Measurements from ENCODE around the gene DIAPH2.

DIAPH2 gene

DNA sequence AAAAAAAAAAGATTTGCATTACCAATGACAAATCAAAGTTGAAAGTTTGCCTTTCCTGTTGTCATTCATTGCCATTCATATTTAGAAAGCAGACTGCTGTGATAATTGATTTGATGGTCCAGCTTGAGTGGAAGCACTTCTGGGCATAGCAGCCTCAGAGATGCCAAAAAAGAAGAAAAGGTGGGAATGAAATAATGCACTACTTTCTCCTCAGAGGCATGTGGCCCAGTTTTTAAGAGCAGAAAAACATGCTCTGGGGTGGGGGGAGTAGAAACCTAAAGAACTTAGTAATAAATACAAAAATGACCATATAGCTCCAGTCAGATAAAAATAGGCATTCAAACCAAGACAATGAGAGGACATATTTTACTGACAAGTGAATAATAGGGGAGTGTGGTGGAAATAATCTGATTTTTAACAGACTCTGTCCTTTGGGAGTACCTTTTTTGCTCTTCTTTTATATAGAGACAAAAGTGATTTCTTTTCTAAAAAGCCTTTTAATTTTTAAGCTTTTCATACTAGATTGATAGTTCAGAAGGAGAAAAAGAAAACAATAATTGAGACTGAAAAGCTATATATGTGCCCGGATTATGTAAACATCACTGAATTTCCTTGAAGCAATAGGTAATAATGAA lies 798.1 kb downstream of the DIAPH2 start:
- DNase-seq (no peak), ATAC-seq (no peak)

DNA sequence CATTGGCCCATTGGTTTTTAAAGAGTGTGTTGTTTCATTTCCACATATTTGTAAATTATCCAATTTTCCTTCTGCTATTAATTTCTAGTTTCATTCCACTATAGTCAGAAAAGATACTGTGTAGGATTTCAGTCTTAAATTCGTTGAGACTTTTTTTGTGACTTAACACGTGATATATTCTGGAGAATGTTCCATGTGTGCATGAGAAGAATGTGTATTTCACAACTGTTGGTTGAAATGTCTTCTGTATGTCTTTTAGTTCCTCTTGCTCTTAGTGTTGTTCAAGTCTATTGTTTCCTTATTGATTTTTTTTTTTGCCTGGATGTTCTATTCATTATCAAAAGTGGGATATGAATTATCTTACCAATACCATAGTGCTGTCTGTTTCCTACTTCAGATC lies 806.0 kb downstream of the DIAPH2 start:
- DNase-seq (no peak), ATAC-seq (no peak)

GRCh38 chrX:97494756-97495372 lies 810.2 kb downstream of the DIAPH2 start:
- DNase-seq (no peak), ATAC-seq (peak; percentile 81)

DNA sequence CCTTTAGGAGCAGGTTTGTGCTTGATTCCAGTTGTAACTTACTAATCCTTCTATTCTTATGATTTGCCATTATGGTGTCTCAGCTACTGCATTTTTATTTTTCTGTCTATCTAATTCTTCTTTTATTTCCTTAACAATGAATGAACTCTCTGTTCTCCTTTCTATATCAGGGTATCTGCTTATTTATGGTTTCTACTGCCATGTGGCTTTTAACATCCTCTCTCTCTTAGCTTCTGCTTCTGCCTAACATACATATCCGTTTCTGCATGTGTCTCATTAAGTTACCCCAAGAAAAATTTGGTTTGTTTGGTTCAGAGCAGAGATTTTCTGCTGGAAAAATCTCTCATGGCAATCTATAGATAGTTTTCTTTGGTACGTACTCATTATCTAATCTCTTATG lies 813.5 kb downstream of the DIAPH2 start:
- DNase-seq (no peak), ATAC-seq (no peak)

- ATAC-seq (no peak), DNase-seq (no peak)
Measured at GRCh38 chrX:97504431-97504830, 819.8 kb downstream of the DIAPH2 start.

- no peak for DNase-seq
- ATAC-seq, result no peak
Measured at GRCh38 chrX:97517763-97518162, 833.1 kb downstream of the DIAPH2 start.

DNA sequence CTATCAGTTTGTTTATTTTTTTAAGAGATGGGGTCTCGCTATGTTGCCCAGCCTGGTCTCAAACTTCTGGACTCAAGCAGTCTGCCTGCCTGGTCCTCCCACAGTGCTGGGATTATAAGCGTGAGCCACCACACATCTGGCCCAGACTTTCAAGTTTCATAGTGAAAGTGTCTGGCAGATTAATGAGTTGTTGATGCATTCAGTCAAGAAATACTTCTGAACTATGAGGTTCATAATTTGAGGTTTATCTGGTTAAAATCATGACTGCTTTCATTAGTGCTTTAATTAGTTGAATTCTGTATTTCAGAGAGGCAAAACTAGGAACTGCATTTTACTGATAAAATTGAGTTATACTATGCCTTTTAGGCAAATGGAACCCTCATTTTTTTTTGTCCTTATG lies 837.7 kb downstream of the DIAPH2 start:
- DNase-seq (no peak), ATAC-seq (no peak)

DNA sequence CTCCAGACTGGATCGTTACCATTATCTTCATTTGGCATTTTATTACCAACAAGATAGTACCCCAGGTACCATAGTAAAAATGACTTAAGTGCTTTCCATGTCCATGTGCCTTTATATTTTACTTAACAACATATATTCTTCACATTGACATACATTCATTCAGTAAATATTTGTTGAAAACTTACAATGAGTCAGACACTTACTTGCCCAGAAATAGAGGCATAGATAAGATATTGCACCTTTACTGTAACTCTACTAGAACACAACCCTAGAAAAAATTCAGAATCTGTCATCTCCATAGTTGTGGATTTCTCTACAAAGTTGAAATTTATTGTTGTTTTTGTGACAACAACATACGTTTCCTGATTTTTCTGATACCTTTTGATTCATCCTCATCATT lies 839.7 kb downstream of the DIAPH2 start:
- DNase-seq (no peak), ATAC-seq (no peak)

- ATAC-seq (no peak), DNase-seq (no peak)
Measured at GRCh38 chrX:97524997-97525396, 840.4 kb downstream of the DIAPH2 start.

GRCh38 chrX:97525981-97526380 lies 841.3 kb downstream of the DIAPH2 start:
- ATAC-seq (no peak), DNase-seq (no peak)

- ATAC-seq (no peak), DNase-seq (no peak)
Measured at GRCh38 chrX:97527725-97528124, 843.1 kb downstream of the DIAPH2 start.

- ATAC-seq (no peak), DNase-seq (no peak)
Measured at GRCh38 chrX:97529536-97530200, 845.0 kb downstream of the DIAPH2 start.

GRCh38 chrX:97531825-97532224 lies 847.2 kb downstream of the DIAPH2 start:
- DNase-seq (no peak), ATAC-seq (no peak)

DNA sequence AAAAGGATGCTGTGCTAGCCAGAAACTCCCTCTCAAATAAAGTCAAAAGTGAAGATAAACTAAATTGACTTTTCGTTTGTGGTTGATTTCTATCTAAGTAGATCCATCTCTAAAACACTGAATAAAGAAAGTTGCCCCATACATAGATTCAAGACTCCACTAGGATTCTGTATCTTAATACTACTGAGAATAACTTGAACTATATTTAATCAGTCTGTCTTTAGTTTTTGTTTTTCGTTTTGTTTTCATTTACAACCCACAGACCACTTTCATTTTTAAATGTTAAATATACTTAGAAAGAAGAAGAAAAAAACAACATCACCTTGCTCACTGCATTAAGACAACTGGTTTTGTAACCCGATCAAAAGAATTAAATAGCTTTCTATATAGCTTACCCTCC lies 854.1 kb downstream of the DIAPH2 start:
- ATAC-seq (no peak), DNase-seq (no peak)

DNA sequence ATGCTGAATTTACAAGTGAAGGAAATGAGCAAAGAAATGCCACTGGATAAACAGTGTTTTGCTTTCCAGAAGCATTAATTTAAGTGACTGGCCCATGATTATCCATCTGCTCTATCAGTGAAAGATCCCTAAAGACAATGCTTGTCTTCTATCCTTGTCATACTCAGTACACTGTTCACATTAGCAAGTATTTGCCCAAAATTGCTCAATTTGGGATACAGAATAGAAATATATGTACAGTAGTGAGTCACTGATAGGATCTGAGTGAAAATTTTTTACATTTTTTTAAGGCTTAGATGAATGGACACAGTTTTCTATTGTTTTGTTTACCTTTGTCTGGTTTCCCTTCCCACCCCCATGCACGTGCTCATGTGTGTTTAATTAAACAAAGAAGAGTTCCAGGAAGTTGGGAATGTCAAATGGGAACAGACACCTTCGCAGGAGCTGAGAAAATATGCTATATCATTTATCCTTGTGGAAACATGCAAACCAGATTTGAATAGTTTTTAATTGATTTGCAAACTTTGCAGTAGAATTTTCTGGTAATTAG lies 855.4 kb downstream of the DIAPH2 start:
- ATAC-seq (no peak), DNase-seq (no peak)

- ATAC-seq, result no peak
- DNase-seq, result no peak
Measured at GRCh38 chrX:97547877-97548578, 863.4 kb downstream of the DIAPH2 start.

DNA sequence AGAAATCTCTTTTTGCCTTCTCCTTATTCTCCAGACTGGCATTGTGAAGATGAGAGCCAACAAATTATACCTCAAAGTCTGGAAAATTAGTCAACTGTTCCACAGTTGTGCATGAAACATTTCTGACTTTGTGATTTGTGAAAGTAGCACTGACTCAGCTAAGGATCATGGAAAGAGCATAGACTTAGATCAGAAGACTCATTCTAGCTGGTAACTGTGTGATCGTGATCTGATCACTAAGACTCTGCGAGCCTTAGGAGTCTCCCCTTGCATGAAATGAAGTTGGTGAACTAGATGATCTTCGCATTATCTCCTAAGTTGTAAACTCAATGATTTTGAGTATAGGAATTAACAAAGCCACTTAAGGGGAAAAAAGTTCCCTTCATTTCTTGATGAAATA lies 867.2 kb downstream of the DIAPH2 start:
- no peak for DNase-seq
- peak; percentile 93 for ATAC-seq

- no peak for DNase-seq
- no peak for ATAC-seq
Measured at GRCh38 chrX:97553833-97554232, 869.2 kb downstream of the DIAPH2 start.

DNA sequence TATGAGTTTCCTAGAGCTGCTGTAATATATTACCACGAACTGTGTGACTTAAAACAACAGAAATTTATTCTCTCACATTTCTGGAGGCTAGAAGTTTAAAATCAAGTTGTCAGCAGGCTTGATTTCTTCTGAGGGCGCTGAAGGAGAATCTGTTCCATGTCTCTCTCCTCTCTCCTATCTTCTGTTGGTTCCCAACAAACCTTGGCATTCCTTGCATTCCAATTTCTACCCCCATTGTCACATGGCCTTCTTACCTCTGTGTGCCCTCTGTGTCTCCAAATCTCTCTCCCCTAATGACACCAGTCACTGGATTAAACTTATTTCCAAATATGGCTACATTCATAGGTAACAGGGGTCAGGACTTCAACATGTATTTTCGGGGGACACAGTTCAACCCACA lies 871.7 kb downstream of the DIAPH2 start:
- no peak for DNase-seq
- ATAC-seq, result no peak

DNA sequence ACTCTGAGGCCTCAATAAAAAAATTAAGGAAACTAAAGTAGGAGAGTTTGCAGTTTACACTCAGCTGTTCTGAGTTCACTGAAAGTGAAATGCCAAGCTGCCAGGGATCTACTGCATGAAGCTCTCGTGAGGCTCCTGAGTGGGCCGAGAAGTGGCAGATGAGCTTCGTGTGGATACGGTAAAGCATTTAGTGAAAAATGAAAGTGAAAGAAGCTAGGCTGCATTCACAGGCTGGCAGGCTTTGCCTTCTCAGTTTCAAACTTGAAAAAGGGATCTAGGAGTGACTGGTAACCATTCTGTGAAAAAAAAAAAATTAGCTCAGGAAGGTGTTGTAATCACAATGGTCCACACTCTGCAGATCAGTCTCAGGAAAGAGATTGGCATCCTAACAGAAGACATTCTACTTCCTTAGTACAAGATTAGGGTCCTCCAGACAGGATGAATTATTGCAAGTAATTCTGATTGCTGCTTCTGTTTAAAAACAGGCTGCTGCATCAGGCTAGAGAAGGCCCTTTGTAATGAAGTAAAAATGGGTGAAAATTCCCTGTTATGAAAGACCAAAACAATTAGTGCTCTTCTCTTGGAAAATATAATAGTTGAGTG lies 879.0 kb downstream of the DIAPH2 start:
- ATAC-seq (peak; percentile 90), DNase-seq (peak; percentile 23)

DNA sequence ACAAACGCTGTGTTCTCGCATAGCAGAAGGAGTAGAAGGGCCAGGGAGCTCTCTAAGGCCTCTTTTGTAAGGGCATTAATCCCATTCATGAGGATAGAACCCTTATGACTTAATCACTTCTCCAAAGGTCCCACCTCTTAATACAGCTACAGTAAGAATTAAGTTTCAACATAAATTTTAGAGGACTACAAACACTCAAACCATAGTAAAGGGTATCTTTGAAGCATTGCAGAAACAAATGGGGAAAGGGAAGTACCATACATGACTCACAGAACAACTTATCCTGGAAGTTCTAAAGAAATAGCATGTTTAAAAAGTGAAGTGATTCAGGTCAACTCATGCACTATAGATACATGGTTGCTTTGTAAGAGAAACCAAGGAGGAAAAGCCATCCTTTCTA lies 879.9 kb downstream of the DIAPH2 start:
- DNase-seq, result no peak
- ATAC-seq, result no peak

GRCh38 chrX:97587171-97587570 lies 902.5 kb downstream of the DIAPH2 start:
- no peak for DNase-seq
- ATAC-seq, result no peak

Measured in stimulated activated naive CD8-positive, alpha-beta T cell treated with anti-CD3 and anti-CD28 coated beads, Interleukin-15, Interleukin-2, amounts not matched to agents 100 U/mL and 50 U/mL, for 24 hours (primary cell).